PC-3 (cell line): ENCODE data around the gene NSL1.

Experiments
- EZH2 ChIP-seq: fragments of 300-600 bp; sonication (generic); IDR thresholded peaks from one replicate; pipeline ENCODE4 v1.6.1; 2017; ENCODE audit warnings: antibody characterized with exemption, mild to moderate bottlenecking, low read length; ENCODE audit not compliant: unreplicated experiment
- TF ChIP-seq, protein P1 (sequence below): fragments of 300-600 bp; sonication (generic); conservative IDR thresholded peaks from 2 replicates; pipeline ENCODE4 v1.5.1; 2017; ENCODE audit warnings: antibody characterized with exemption, low read depth, mild to moderate bottlenecking, low read length

DNA sequence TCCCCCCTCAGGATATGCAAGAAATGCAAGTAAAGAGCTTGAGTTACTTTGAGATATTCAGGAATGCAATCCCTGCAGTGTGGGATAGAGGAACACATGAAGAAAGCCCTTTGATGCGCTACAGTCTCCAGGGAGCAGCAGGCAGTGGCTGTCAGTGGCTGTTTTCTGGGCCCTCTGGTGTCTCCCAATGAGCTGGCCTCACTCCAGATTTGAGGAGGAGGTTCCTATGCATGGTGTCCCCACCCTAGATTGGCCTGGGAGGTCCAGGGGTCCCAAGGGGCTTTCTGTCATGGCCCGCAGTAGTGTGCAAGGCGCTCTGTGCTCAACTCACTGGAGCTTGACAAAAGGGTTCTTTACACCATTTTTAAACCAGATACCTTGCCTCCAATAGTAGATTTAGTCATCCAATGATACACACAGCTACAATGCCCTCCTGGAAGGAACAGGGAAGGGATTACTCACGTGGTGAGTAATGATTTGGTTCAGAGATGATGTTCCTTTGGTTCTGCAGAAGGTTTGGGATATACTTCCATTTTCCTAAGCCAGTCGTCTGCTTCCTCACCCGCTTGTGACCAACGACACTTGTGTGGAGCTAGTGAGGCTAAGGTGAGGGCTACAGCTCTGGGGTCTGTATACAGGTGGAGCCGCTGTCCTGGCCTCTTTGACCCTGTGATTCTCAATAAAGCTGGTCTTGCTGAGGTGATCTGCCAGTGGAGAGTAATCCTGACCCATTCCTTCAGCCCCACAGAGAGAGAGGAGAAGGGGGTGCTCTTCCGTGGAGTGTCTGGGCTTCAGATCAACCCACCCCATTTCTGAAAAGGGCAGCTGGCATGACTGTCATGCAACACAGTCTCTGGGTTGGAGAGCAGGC lies 98.6 kb downstream of the NSL1 start:
- TF ChIP-seq, protein P1, sequence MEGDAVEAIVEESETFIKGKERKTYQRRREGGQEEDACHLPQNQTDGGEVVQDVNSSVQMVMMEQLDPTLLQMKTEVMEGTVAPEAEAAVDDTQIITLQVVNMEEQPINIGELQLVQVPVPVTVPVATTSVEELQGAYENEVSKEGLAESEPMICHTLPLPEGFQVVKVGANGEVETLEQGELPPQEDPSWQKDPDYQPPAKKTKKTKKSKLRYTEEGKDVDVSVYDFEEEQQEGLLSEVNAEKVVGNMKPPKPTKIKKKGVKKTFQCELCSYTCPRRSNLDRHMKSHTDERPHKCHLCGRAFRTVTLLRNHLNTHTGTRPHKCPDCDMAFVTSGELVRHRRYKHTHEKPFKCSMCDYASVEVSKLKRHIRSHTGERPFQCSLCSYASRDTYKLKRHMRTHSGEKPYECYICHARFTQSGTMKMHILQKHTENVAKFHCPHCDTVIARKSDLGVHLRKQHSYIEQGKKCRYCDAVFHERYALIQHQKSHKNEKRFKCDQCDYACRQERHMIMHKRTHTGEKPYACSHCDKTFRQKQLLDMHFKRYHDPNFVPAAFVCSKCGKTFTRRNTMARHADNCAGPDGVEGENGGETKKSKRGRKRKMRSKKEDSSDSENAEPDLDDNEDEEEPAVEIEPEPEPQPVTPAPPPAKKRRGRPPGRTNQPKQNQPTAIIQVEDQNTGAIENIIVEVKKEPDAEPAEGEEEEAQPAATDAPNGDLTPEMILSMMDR = no peak
- TF ChIP-seq EZH2 = no peak
